H9 (cell line): ENCODE data around the gene TTC3. TPM values are rescaled to one million over a fixed set of nuclear protein-coding genes. Genes with fewer than 3 reads are reported as not detected.

Experiments
- DNase-seq: peaks from one replicate; pipeline ENCODE4 v3.0.0-alpha.2; 2017
- H2AFZ ChIP-seq: one replicate; pipeline ENCODE4 v1.6.1; 2013; ENCODE audit warnings: mild to moderate bottlenecking, low read length, control low read depth, moderate library complexity
- H2AK5ac ChIP-seq: 2 replicates; pipeline ENCODE4 v1.6.1; 2013; ENCODE audit warnings: low read length, control low read depth, mixed read lengths; ENCODE audit not compliant: insufficient read length
- H2BK120ac ChIP-seq: one replicate; pipeline ENCODE4 v1.6.1; 2013; ENCODE audit warnings: low read depth, mild to moderate bottlenecking, low read length, control low read depth, inconsistent platforms; ENCODE audit not compliant: poor library complexity, severe bottlenecking
- H2BK12ac ChIP-seq: 2 replicates; pipeline ENCODE4 v1.6.1; 2013; ENCODE audit warnings: low read length, control low read depth, mixed read lengths, low read depth; ENCODE audit not compliant: insufficient read length
- H2BK15ac ChIP-seq: 2 replicates; pipeline ENCODE4 v1.6.1; 2013; ENCODE audit warnings: low read depth, low read length, control low read depth
- H2BK20ac ChIP-seq: one replicate; pipeline ENCODE4 v1.6.1; 2013; ENCODE audit warnings: low read depth, mild to moderate bottlenecking, low read length, control low read depth, inconsistent platforms; ENCODE audit not compliant: poor library complexity, severe bottlenecking
- H2BK5ac ChIP-seq: 2 replicates; pipeline ENCODE4 v1.6.1; 2013; ENCODE audit warnings: low read length, control low read depth, mixed read lengths; ENCODE audit not compliant: insufficient read length
- H3K14ac ChIP-seq: 2 replicates; pipeline ENCODE4 v1.6.1; 2013; ENCODE audit warnings: low read length, control low read depth; ENCODE audit not compliant: insufficient read depth
- H3K18ac ChIP-seq: 2 replicates; pipeline ENCODE4 v1.6.1; 2013; ENCODE audit warnings: low read depth, mild to moderate bottlenecking, mixed read lengths, low read length, control low read depth; ENCODE audit not compliant: insufficient read length
- H3K23ac ChIP-seq: 2 replicates; pipeline ENCODE4 v1.6.1; 2013; ENCODE audit warnings: low read length, control low read depth, mixed read lengths, low read depth; ENCODE audit not compliant: insufficient read length
- H3K23me2 ChIP-seq: 2 replicates; pipeline ENCODE4 v1.6.1; 2013; ENCODE audit warnings: low read depth, mild to moderate bottlenecking, mixed read lengths, low read length, control low read depth; ENCODE audit not compliant: insufficient read length, poor library complexity, severe bottlenecking
- H3K27ac ChIP-seq: 2 replicates; pipeline ENCODE4 v1.5.1; 2013; ENCODE audit warnings: low read length, control low read depth, mixed read lengths, low read depth; ENCODE audit not compliant: insufficient read length
- H3K27me3 ChIP-seq: 2 replicates; pipeline ENCODE4 v1.6.1; 2013; ENCODE audit warnings: low read length, control low read depth, inconsistent platforms; ENCODE audit not compliant: insufficient read depth
- H3K4ac ChIP-seq: 2 replicates; pipeline ENCODE4 v1.6.1; 2013; ENCODE audit warnings: low read depth, mild to moderate bottlenecking, control low read depth, inconsistent platforms, low read length, moderate library complexity
- H3K4me1 ChIP-seq: 2 replicates; pipeline ENCODE4 v1.6.1; 2013; ENCODE audit warnings: low read length, control low read depth, inconsistent platforms; ENCODE audit not compliant: insufficient read depth
- H3K4me2 ChIP-seq: 2 replicates; pipeline ENCODE4 v1.6.1; 2013; ENCODE audit warnings: low read length, control low read depth, mixed read lengths; ENCODE audit not compliant: insufficient read length, insufficient read depth
- H3K56ac ChIP-seq: 2 replicates; pipeline ENCODE4 v1.6.1; 2013; ENCODE audit warnings: low read depth, mild to moderate bottlenecking, mixed read lengths, low read length, control low read depth; ENCODE audit not compliant: insufficient read length
- H3K79me1 ChIP-seq: 2 replicates; pipeline ENCODE4 v1.6.1; 2013; ENCODE audit warnings: low read depth, mild to moderate bottlenecking, moderate library complexity, low read length, control low read depth, inconsistent platforms; ENCODE audit not compliant: insufficient read depth, poor library complexity, severe bottlenecking
- H3K79me2 ChIP-seq: 2 replicates; pipeline ENCODE4 v1.6.1; 2013; ENCODE audit warnings: low read length, control low read depth, inconsistent platforms; ENCODE audit not compliant: insufficient read depth
- H3K9ac ChIP-seq: 2 replicates; pipeline ENCODE4 v1.6.1; 2013; ENCODE audit warnings: low read length, control low read depth, mixed read lengths; ENCODE audit not compliant: insufficient read length; ENCODE audit errors: extremely low read depth
- H3K9me3 ChIP-seq: one replicate; pipeline ENCODE4 v1.6.1; 2013; ENCODE audit warnings: low read depth, low read length, inconsistent platforms; ENCODE audit not compliant: control insufficient read depth
- H3T11ph ChIP-seq: one replicate; pipeline ENCODE4 v1.6.1; 2013; ENCODE audit warnings: mild to moderate bottlenecking, low read length, control low read depth, inconsistent platforms
- H4K20me1 ChIP-seq: one replicate; pipeline ENCODE4 v1.6.1; 2013; ENCODE audit not compliant: control insufficient read depth, insufficient read length, insufficient read depth
- H4K5ac ChIP-seq: 2 replicates; pipeline ENCODE4 v1.6.1; 2013; ENCODE audit warnings: low read depth, mild to moderate bottlenecking, mixed read lengths, low read length, control low read depth; ENCODE audit not compliant: insufficient read length
- H4K8ac ChIP-seq: replicated peaks from 2 replicates; pipeline ENCODE4 v1.6.1; 2013; ENCODE audit warnings: low read length, control low read depth, mixed read lengths, low read depth; ENCODE audit not compliant: insufficient read length
- H4K91ac ChIP-seq: 2 replicates; pipeline ENCODE4 v1.6.1; 2013; ENCODE audit warnings: low read depth, mild to moderate bottlenecking, moderate library complexity, mixed read lengths, low read length, control low read depth; ENCODE audit not compliant: insufficient read length
- H3K27ac Mint-ChIP-seq, 3 experiments: 2 replicates in 2 of 3; 3 replicates in 1 of 3; pipeline ENCODE4 v1.8.0; 2020 to 2021; ENCODE audit warnings: mixed read lengths in 3 of 3, mild to moderate bottlenecking in 1 of 3, moderate library complexity in 1 of 3
- H3K27me3 Mint-ChIP-seq: 2 replicates; pipeline ENCODE4 v1.8.0; 2021; ENCODE audit warnings: low read depth, mild to moderate bottlenecking, moderate library complexity, mixed read lengths
- H3K36me3 Mint-ChIP-seq, 3 experiments: 2 replicates in 2 of 3; 3 replicates in 1 of 3; pipeline ENCODE4 v1.8.0; 2020 to 2021; ENCODE audit warnings: low read depth in 3 of 3, mixed read lengths in 3 of 3; ENCODE audit not compliant: insufficient read depth in 1 of 3
- H3K4me1 Mint-ChIP-seq, 2 experiments: 2 replicates each; pipeline ENCODE4 v1.8.0; 2020; ENCODE audit warnings: mixed read lengths in 2 of 2
- H3K4me3 Mint-ChIP-seq, 2 experiments: 2 replicates in 1 of 2; 3 replicates in 1 of 2; pipeline ENCODE4 v1.8.0; 2020 to 2021; ENCODE audit warnings: mild to moderate bottlenecking in 2 of 2, mixed read lengths in 2 of 2, moderate library complexity in 1 of 2
- H3K9me3 Mint-ChIP-seq, 2 experiments: 2 replicates in 1 of 2; 3 replicates in 1 of 2; pipeline ENCODE4 v1.8.0; 2020; ENCODE audit warnings: mild to moderate bottlenecking in 2 of 2, mixed read lengths in 2 of 2, moderate library complexity in 1 of 2
- CTCF ChIP-seq: fragments of 200-600 bp; sonication (generic); conservative IDR thresholded peaks from 3 replicates; pipeline ENCODE4 v1.8.0; 2021; ENCODE audit warnings: antibody characterized with exemption, mild to moderate bottlenecking
- WGBS: extraction: QIAGEN DNeasy Blood & Tissue Kit; methylation state at CpG from one replicate; pipeline ENCODE4 v1.1.7; 2013; ENCODE audit warnings: missing lambda C conversion rate, low lambda C conversion rate, mixed read lengths; ENCODE audit not compliant: insufficient read length; ENCODE audit errors: extremely low coverage; 5-methylcytosine and 5-hydroxymethylcytosine counted together
- total RNA-seq: library from RNA; stranded (reverse); gene quantifications from 2 replicates; pipeline ENCODE4 v1.2.1, GENCODE V29; 2021

The TTC3 gene
- total RNA-seq, 1 experiment from 2014 or later = 46.5 TPM

DNA sequence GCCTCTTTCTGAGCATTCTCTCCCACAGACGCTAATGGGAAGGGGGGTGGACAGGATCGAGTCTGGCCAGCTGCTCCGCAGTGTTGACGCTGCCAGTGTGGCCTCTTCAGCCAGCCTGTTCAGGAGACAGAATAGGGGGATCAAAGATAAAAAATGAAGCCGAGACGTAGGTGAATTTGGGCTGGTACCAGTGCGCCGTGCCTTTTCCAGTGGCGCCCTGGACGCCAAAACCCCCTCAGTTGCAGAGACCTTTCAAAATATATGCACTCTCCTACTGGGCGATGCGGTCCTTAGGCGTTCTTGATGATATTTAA, 1.1 kb downstream of the TTC3 start:
- Histone ChIP-seq H2BK5ac (no peak overlapping the region), H3K23ac (no peak overlapping the region), H3K79me1 (no peaks in the 10 kb centered on the region), H3K4me2 (peak overlapping the region; percentile 94), H4K8ac (no peak overlapping the region), H3K18ac (no peak overlapping the region), H3K23me2 (peaks cover 14% of the 10 kb centered on the region), H3K9ac (peak overlapping the region; percentile 36), H2AFZ (no peak overlapping the region), H4K20me1 (no peaks in the 10 kb centered on the region), H3K9me3 (no peaks in the 10 kb centered on the region), H3T11ph (no peak overlapping the region), H3K56ac (no peak overlapping the region), H3K14ac (no peak overlapping the region), H2BK15ac (no peak overlapping the region), H4K5ac (no peak overlapping the region), H3K79me2 (0 out of 2 replicates have a peak, but pooled peaks cover 3% of the 10 kb centered on the region), H2BK20ac (no peak overlapping the region), H2AK5ac (no peak overlapping the region), H3K4ac (no peak overlapping the region), H3K27ac (no peak overlapping the region), H2BK12ac (no peak overlapping the region), H3K27me3 (peaks cover 11% of the 10 kb centered on the region; the same call in 1 of the 2 replicates), H2BK120ac (no peak overlapping the region), H4K91ac (no peak overlapping the region), H3K4me1 (peaks cover 5% of the 10 kb centered on the region; the same call in 1 of the 2 replicates)
- Mint-ChIP-seq H3K27me3 (peaks cover 24% of the 10 kb centered on the region), H3K4me1 (peaks cover 24 to 32% of the 10 kb centered on the region in 2 experiments), H3K36me3 (peaks cover 0 to 4% (median 0%) of the 10 kb centered on the region in 3 experiments; a peak in 2 of 7 replicates), H3K27ac (0 out of 7 replicates have a peak overlapping the region, but pooled peaks of 1 of the 3 experiments have one; percentile 54), H3K9me3 (no peaks in the 10 kb centered on the region; a peak in 1 of 5 replicates), H3K4me3 (peak overlapping the region; percentile 82 to 94)
- WGBS = no CpG with 5 or more reads among the region's 13 CpGs
- TF ChIP-seq CTCF = no peak
- no peak for DNase-seq
